ENCODE measurements around the gene UPK3A. TPM values are rescaled to one million over a fixed set of nuclear protein-coding genes. Genes with fewer than 3 reads are reported as not detected.

UPK3A gene
- total and polyA plus RNA-seq, 2 of the 8 experiments (the other 6 are each of a cell fraction or from before 2014, with no cell fraction given) = 0.35 to 1.7 TPM

- TF ChIP-seq JUND (IDR thresholded peaks at IDR 0.05; ENCODE audit: low read length) = no peak
- no peak for TF ChIP-seq CTCF (IDR thresholded peaks at IDR 0.05; ENCODE audit: control extremely low read depth in 1 of 3, insufficient read depth in 1 of 3, low read depth in 1 of 3, low read length in 3 of 3)
- no peak for TF ChIP-seq NANOG (IDR thresholded peaks at IDR 0.05; ENCODE audit: insufficient read depth, low read depth, low read length, poor library complexity, severe bottlenecking)
These were observed 44.8 kb downstream of the UPK3A start (continued) for GRCh38 chr22:45329530-45329936.
